HG03565 (cell line): ENCODE measurements around the gene BLOC1S3.

ENCODE experiments used
- ATAC-seq: cut with Tn5 transposase; IDR thresholded peaks from one replicate; pipeline ENCODE4 v1.9.1; 2021; ENCODE audit warnings: mild to moderate bottlenecking, moderate library complexity; ENCODE audit not compliant: unreplicated experiment

BLOC1S3 gene

DNA sequence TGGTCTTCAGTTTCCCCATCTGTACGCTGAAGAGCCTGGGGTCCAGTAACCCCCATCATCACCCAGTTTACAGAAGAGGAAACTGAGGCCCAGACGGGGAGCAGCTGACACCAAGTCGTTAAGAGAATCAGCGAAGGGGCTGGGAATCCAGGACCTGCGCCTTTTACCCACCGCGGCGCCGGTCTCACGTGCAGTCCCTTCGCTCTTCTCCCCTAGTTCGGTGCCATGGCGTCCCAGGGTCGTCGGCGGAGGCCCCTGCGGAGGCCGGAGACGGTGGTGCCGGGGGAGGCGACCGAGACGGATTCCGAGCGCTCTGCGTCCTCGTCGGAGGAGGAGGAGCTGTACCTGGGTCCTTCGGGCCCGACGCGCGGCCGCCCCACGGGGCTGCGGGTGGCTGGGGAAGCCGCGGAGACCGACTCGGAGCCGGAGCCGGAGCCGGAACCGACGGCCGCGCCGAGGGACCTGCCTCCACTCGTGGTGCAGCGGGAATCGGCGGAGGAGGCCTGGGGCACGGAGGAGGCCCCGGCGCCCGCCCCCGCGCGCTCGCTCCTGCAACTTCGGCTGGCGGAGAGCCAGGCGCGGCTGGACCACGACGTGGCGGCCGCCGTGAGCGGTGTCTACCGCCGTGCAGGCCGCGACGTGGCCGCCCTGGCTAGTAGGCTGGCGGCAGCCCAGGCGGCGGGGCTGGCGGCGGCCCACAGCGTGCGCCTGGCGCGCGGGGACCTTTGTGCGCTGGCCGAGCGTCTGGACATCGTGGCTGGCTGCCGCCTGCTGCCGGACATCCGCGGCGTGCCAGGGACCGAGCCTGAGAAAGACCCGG lies 698 bp downstream of the BLOC1S3 start:
- ATAC-seq = no peak

GRCh38 chr19:45179892-45180370 lies 1.3 kb downstream of the BLOC1S3 start:
- ATAC-seq = no peak

- ATAC-seq = no peak
These were observed 2.4 kb downstream of the BLOC1S3 start for GRCh38 chr19:45180936-45181335.

DNA sequence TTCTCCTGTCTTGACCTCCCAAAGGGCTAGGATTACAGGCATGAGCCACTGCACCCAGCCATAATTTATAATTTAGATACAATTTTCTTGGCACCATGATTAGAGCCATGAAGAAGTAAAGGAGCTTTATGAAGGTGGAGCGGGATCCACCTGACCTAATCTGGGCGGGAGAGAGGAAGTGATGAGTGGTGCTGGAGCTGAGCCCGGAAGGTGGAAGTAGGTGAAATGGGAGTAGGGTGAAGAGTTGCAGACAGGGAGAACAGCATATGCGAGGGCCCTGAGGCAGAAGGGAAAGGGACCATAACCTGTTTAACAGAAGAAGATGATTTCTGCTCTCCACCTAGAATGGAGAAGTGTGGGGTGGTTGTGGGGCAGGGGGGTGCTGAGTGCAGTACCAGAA lies 4.2 kb downstream of the BLOC1S3 start:
- ATAC-seq = no peak

- ATAC-seq = no peak
These were observed 5.5 kb downstream of the BLOC1S3 start for GRCh38 chr19:45184115-45184514.

DNA sequence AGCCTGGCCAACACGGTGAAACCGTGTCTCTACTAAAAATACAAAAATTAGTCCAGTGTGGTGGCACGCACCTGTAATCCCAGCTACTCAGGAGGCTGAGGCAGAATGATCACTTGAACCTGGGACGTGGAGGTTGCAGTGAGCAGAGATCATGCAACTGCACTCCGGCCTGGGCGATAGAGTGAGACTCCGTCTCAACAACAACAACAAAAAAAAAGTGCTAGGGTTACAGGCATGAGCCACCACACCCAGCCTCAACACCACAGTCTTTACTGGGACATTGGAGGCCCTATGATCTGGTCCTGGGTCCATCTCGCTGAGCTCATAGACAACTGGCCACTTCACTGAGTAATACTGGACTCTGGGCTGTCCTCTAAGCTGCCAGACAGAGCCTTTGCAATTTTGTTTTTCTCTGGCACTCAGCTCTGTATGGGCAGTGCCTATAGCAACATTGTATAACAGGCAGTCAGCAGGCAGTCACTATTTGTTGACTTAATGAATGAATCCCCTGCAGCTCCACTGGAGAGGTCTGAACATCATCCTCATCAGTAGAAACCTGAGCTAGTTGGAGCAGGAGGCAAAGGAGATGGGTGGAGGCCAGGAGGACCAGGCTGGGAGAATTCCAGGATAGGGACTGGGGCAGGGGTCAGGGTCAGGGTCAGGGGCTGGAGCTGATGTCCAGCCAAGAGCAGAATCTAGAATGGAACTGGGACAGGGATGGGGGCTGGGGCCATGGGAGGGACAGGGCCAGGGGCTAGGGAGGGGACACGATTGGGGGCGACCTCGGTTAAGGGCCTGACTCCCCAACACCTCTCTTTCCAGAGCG lies 8.1 kb downstream of the BLOC1S3 start:
- no peak for ATAC-seq

GRCh38 chr19:45187421-45188100 lies 9.0 kb downstream of the BLOC1S3 start:
- no peak for ATAC-seq

- no peak for ATAC-seq
These were observed 11.4 kb downstream of the BLOC1S3 start for GRCh38 chr19:45189971-45190370.

DNA sequence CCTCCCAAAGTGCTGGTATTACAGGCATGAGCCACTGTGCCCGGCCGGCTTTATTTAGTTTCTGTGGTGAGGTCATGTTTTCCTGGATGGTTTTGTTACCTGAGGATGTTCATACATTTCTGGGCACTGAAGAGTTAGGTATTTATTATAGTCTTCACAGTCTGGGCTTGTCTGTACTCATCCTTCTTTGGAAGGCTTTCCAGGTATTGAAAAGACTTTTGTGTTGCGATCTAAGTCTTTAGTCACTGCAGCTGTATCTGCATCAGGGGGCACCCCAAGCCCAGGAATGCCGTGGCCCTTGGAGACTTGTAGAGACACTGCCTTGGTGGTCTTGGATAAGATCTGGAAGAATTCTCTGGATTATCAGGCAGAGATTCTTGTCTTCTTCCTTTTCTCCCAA lies 12.8 kb downstream of the BLOC1S3 start:
- ATAC-seq = no peak

DNA sequence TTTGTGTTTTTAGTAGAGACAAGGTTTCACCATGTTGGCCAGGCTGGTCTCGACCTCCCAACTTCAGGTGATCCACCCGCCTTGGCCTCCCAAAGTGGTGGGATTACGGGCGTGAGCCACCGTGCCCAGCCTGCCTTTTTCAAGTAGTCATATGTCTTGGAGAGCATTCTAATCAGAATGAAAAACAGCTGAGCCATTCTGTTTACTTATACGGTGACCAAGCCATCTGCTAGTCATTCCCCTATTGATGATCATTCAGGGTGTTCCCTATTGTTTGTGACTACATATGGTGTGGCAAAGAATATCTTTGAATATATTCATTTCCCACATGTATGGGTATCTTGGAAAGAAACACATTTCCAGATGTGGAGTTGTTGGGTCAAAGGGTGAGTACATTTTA lies 17.2 kb downstream of the BLOC1S3 start:
- no peak for ATAC-seq

- no peak for ATAC-seq
These were observed 22.0 kb downstream of the BLOC1S3 start for GRCh38 chr19:45200568-45200967.

GRCh38 chr19:45202637-45203036 lies 24.1 kb downstream of the BLOC1S3 start:
- ATAC-seq = no peak

DNA sequence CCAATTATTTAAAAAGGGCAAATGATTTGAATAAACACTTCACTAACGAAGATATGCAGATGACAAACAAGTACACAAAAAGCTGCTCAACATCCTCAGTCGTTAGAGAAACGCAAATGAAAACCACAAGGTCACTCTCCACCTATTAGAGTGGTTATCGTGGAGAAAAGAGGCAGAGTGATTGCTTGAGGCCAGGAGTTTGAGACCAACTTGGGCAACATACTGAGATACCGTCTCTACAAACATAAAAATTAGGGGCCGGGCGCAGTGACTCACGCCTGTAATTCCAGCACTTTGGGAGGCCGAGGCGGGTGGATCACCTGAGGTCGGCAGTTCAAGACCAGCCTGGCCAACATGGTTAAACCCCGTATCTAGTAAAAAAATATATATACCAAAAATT lies 27.2 kb downstream of the BLOC1S3 start:
- no peak for ATAC-seq

DNA sequence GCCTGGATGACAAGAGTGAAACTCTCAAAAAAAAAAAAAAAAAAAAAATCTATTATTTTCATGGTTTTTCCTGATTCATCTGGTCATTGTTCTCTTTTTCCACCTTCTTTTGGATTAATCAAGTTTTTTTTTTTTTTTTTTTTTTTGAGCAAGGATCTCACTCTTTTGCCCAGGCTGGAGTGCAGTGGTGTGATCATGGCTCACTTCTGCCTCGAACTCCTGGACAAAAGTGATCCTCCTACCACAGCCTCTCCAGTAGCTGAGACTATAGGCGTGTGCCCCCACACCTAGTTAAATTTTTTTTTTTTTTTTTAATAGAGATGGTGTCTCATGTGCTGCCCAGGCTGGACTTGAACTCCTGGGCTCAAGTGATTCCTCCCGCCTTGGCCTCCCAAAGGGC lies 27.7 kb downstream of the BLOC1S3 start:
- ATAC-seq = no peak

DNA sequence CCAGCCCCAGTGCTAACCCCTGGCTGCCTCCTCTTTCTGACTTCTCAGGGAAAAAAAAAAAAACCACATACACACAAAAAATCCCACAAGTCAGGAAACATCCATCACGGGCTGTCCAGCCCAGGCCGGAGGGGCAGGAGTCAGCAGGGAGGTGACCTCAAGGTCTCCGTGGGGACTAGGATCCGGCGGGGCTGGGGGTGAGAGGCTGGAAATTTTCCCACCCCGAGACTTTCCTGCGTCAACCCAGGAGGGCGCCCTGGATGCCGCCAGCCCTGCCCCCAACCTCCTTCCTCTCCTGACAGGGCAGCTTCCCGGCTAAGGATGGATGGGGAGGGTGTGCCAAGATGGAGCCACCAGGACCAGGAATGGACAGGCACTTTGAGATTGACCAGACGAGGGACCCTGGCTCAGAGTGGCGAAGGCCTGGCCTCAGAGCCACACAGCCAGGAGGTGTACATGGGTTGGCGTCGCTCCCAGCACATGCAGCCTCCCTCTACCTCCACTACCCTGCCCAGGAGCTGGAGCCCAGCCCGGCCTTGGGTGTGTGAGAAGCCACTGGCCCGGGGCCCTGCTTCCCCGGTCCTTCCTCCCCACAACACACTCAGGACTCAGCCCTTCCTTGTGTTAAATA lies 33.3 kb downstream of the BLOC1S3 start:
- ATAC-seq = no peak

DNA sequence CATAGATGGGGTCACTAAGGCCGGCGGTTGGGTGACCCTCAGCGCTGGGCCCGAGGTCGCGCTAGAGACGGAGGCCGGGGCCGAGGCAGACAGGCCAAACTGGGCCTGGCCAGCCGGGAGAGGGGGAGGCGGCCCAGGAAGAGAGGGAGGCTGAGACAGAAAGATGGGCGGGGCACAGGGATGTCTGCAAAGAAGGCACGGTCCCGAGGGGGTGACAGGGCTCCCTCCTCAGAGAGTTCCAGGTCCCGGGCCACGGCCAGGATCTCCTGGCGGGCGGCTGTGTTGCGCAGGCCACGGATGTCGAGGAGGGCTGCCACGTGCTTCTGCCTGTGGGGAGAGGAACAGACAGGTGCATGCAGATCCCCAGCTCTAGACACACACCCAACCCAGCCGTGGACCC lies 34.4 kb downstream of the BLOC1S3 start:
- no peak for ATAC-seq

DNA sequence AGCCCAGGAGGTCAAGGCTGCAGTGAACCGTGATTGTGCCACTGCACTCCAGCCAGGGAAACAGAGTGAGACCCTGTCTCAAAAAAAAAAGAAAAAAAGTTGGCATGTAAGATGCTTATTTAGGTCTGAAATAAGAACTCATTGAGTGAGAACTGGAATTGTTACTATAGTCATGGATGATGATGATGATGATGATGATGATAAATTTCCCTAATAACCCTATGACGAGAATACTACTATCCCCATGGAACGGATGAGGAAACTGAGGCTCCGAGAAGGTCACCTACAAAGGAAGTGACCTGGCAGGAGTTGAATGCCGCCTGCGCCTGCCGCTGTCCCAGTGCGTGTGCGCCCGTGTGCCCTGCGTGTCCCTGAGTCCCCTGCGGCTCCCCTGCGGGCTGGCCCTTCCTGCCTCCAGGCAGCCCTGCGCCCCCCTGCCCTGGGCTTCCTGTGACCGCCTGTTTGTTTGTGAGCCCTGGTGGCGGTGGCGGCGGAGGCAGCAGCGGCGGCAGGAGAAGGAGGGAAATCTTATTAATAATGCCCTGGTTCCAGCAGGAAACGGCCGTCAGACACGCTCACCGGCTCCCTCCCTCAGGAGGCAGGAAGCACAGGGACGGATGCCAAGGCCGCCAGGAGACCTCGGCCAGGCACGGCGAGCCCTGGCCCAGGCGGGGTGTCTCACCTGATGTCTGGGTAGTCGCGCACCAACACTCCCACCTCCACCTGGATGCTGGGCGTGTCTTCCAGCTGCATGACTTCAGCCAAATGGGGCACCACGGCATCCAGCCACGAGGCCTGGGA lies 37.0 kb downstream of the BLOC1S3 start:
- no peak for ATAC-seq

- ATAC-seq = no peak
These were observed 38.1 kb downstream of the BLOC1S3 start for GRCh38 chr19:45216667-45217066.

GRCh38 chr19:45217193-45217956 lies 38.8 kb downstream of the BLOC1S3 start:
- no peak for ATAC-seq
